Tibial nerve (tissue), 4 donors: Measurements from ENCODE around the gene OR2J1. TPM values are rescaled to one million over a fixed set of nuclear protein-coding genes. Genes with fewer than 3 reads are reported as not detected.

ENCODE experiments used
- DNase-seq, 2 donors: peaks; one replicate each; pipeline ENCODE4 v3.0.0-alpha.2; 2019; ENCODE audit warnings: low spot score in 2 of 2
- H3K27ac ChIP-seq, 4 donors: fragments of 200-600 bp; sonication (generic) in 3 of 4; one replicate each; pipeline ENCODE4 v1.5.1; 2017 to 2019; ENCODE audit warnings: mild to moderate bottlenecking in 1 of 4
- H3K27me3 ChIP-seq, 2 donors: fragments of 200-600 bp; sonication (generic) in 1 of 2; one replicate each; pipeline versions ENCODE4 v1.5.1 to v1.6.0; 2017 to 2019
- H3K36me3 ChIP-seq, 3 donors: fragments of 200-600 bp; sonication (generic); one replicate each; pipeline ENCODE4 v1.5.1; 2018 to 2019
- H3K4me1 ChIP-seq, 4 donors: fragments of 200-600 bp; sonication (generic) in 3 of 4; one replicate each; pipeline ENCODE4 v1.5.1; 2017 to 2019
- H3K4me3 ChIP-seq, 4 donors: fragments of 200-600 bp; sonication (generic) in 3 of 4; one replicate each; pipeline ENCODE4 v1.5.1; 2017 to 2019; ENCODE audit warnings: mild to moderate bottlenecking in 1 of 4, moderate library complexity in 1 of 4
- H3K9me3 ChIP-seq, 4 donors: fragments of 200-600 bp; sonication (generic) in 3 of 4; one replicate each; pipeline ENCODE4 v1.5.1; 2017 to 2019
- EP300 ChIP-seq, 2 donors: sonication (generic); formaldehyde crosslinking; IDR thresholded peaks; one replicate each; pipeline ENCODE4 v1.6.1; 2017; ENCODE audit warnings: antibody characterized with exemption in 2 of 2, mild to moderate bottlenecking in 1 of 2
- POLR2A ChIP-seq, 2 donors: fragments of 450-650 bp; IDR thresholded peaks; one replicate each; pipeline ENCODE4 v1.6.1; 2017; ENCODE audit warnings: antibody characterized with exemption in 2 of 2, mild to moderate bottlenecking in 2 of 2, moderate library complexity in 2 of 2
- WGBS, 2 donors: methylation state at CpG; one replicate each; pipeline ENCODE4 v1.1.5; 2018; 5-methylcytosine and 5-hydroxymethylcytosine counted together
- total RNA-seq, 4 donors: library from RNA; depleted of rRNA; stranded (reverse); fragments of >200 nt; gene quantifications; one replicate each; pipeline ENCODE4 v1.1.0, GENCODE V29; 2016
- TF ChIP-seq, protein P1 (sequence below), 5 experiments: fragments of 200-600 bp in 3 of 5; fragments of 450-650 bp in 2 of 5; sonication (generic) in 3 of 5; IDR thresholded peaks; one replicate each; pipeline ENCODE4 v1.5.1; 2016 to 2019; ENCODE audit warnings: antibody characterized with exemption in 5 of 5, mild to moderate bottlenecking in 3 of 5, moderate library complexity in 2 of 5

OR2J1 gene
- total RNA-seq, 4 donors from 2014 or later = not detected

GRCh38 chr6:29129326-29130012 is 30.2 kb downstream of the OR2J1 start:
- no peaks in the 10 kb centered on the region for H3K4me1 ChIP-seq
- H3K27ac ChIP-seq = no peak overlapping the region
- no peak overlapping the region for H3K4me3 ChIP-seq
- TF ChIP-seq, protein P1, sequence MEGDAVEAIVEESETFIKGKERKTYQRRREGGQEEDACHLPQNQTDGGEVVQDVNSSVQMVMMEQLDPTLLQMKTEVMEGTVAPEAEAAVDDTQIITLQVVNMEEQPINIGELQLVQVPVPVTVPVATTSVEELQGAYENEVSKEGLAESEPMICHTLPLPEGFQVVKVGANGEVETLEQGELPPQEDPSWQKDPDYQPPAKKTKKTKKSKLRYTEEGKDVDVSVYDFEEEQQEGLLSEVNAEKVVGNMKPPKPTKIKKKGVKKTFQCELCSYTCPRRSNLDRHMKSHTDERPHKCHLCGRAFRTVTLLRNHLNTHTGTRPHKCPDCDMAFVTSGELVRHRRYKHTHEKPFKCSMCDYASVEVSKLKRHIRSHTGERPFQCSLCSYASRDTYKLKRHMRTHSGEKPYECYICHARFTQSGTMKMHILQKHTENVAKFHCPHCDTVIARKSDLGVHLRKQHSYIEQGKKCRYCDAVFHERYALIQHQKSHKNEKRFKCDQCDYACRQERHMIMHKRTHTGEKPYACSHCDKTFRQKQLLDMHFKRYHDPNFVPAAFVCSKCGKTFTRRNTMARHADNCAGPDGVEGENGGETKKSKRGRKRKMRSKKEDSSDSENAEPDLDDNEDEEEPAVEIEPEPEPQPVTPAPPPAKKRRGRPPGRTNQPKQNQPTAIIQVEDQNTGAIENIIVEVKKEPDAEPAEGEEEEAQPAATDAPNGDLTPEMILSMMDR (IDR thresholded peaks at IDR 0.05) = no peak
- no peaks in the 10 kb centered on the region for H3K36me3 ChIP-seq
- no peak for DNase-seq
- H3K27me3 ChIP-seq = no peaks in the 10 kb centered on the region
- 67 to 82% methylated on average over 9 to 12 of the region's 15 CpGs for WGBS, 2 donors
- H3K9me3 ChIP-seq = no peaks in the 10 kb centered on the region

DNA sequence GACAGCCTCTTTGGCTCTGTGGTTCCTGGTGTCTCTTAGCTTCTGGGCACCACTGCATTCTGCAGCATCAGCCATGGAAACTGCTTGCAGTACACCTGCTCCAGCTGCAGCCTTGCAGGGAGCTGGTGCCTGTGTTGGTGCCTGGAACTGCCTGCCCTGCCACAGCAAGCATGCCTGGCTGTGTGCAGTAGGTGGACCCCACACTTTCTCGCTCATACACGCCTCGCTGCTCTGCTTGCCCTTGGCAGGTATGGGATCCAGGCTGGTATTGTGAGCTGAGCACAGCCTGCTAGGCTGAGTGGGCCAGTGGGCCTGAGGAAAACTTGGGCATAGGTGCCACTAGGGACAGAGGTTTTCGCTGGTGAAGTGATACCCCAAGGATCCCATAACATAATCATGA is 31.4 kb downstream of the OR2J1 start:
- DNase-seq = no peak
- Histone ChIP-seq H3K36me3 (no peaks in the 10 kb centered on the region), H3K9me3 (no peaks in the 10 kb centered on the region), H3K4me1 (no peaks in the 10 kb centered on the region), H3K27ac (no peak overlapping the region), H3K4me3 (no peak overlapping the region), H3K27me3 (no peaks in the 10 kb centered on the region)
- WGBS, 2 donors = 82 to 98% methylated on average over 4 of the region's 4 CpGs
- TF ChIP-seq POLR2A (IDR thresholded peaks at IDR 0.05) = no peak
- TF ChIP-seq EP300 (IDR thresholded peaks at IDR 0.05) = no peak
- TF ChIP-seq, protein P1 (IDR thresholded peaks at IDR 0.05) = no peak

- H3K4me1 ChIP-seq = no peaks in the 10 kb centered on the region
- WGBS, 2 donors = 75 to 86% methylated on average over 2 of the region's 2 CpGs
- no peak for DNase-seq
- H3K27ac ChIP-seq = no peak overlapping the region
- TF ChIP-seq, protein P1 (IDR thresholded peaks at IDR 0.05) = no peak
- TF ChIP-seq EP300 (IDR thresholded peaks at IDR 0.05) (no peak), POLR2A (IDR thresholded peaks at IDR 0.05) (no peak)
- no peaks in the 10 kb centered on the region for H3K27me3 ChIP-seq
- H3K4me3 ChIP-seq = no peak overlapping the region
- no peaks in the 10 kb centered on the region for H3K36me3 ChIP-seq
- no peaks in the 10 kb centered on the region for H3K9me3 ChIP-seq
These were observed 32.4 kb downstream of the OR2J1 start for GRCh38 chr6:29131691-29132090.

GRCh38 chr6:29137724-29138123 is 38.4 kb downstream of the OR2J1 start:
- no peak for DNase-seq
- Histone ChIP-seq H3K36me3 (no peaks in the 10 kb centered on the region), H3K9me3 (no peaks in the 10 kb centered on the region), H3K27ac (no peak overlapping the region), H3K4me3 (no peak overlapping the region), H3K27me3 (no peaks in the 10 kb centered on the region), H3K4me1 (no peaks in the 10 kb centered on the region)
- TF ChIP-seq EP300 (IDR thresholded peaks at IDR 0.05) = no peak
- TF ChIP-seq, protein P1 (IDR thresholded peaks at IDR 0.05) = no peak
- no peak for TF ChIP-seq POLR2A (IDR thresholded peaks at IDR 0.05)
- WGBS, 2 donors = 84 to 88% methylated on average over 4 of the region's 4 CpGs

DNA sequence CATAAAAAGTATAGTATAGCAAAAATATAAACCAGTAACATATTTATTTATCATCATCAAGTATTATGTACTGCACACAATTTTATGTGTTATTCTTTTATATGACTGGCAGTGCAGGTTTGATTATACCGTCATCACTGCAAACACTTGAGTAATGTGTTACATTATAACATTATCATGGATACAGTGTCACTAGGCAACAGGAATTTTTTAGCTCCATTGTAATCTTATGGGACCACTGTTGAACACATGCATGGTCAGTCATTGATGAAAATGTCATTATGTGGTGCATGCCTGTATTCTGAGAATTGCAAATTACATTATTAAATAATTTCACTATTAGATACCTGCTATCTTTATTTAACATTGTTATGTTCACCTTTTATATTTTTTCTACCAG is 42.3 kb downstream of the OR2J1 start:
- WGBS, 2 donors = 91 to 95% methylated on average over 1 of the region's 1 CpG
- TF ChIP-seq POLR2A (IDR thresholded peaks at IDR 0.05) = no peak
- TF ChIP-seq EP300 (IDR thresholded peaks at IDR 0.05) = no peak
- TF ChIP-seq, protein P1 (IDR thresholded peaks at IDR 0.05) = no peak
- Histone ChIP-seq H3K27me3 (no peaks in the 10 kb centered on the region), H3K9me3 (peaks cover 0 to 3% (median 0%) of the 10 kb centered on the region in 4 donors), H3K27ac (no peak overlapping the region), H3K4me1 (no peaks in the 10 kb centered on the region), H3K36me3 (no peaks in the 10 kb centered on the region), H3K4me3 (no peak overlapping the region)
- no peak for DNase-seq
